ENCODE measurements around the gene GABRA6.

The GABRA6 gene

DNA sequence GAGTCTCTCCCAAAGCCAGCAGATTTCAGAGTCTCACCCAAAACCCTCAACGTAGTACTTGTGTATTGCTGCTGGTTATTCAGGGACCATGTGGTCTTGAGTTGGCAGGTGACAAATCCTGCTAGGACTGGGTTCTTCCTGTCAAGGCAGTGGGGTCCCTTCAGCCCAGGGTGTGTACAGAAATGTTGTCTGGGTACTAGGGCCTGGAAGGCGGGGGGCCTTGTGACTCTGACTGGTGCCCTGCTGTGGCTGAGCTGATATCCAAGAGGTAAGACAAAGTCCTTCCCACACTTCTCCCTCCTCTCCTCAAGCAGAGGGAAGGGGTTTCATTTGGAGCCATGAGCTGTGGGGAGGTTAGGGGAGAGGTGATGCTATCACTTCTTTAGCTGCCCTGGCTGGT is 58.8 kb downstream of the GABRA6 start:
- no peak for DNase-seq (ENCODE audit: low spot score)
- TF ChIP-seq CTCF (IDR thresholded peaks at IDR 0.05; ENCODE audit: extremely low read depth, missing control alignments): no peak

DNA sequence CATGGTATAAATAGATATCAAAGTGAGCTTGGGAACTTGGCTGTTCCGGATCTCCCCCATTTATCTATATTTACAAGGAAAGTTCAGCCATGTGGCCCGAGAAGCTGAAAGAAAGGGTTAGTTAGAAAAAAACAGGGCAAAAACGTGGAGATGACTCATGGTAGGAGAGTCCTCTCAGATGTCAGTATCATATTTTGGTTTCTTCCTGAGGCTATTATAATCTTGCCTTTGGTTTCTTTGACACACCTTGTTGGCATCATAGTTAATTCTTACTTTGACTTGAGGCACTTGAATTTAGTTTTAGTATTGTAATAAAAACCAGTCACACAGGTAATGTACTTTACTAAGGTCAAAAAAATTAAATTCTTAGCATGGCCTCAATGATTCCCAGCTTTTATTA is 59.9 kb downstream of the GABRA6 start:
- DNase-seq (ENCODE audit: low spot score): no peak

GRCh38 chr5:161751265-161751664 is 65.7 kb downstream of the GABRA6 start:
- TF ChIP-seq CTCF (IDR thresholded peaks at IDR 0.05; ENCODE audit: extremely low read depth, missing control alignments): no peak
- no peak for DNase-seq (ENCODE audit: low spot score)

More for the DNA sequence above, 59.9 kb downstream of the GABRA6 start:
- TF ChIP-seq CTCF (IDR thresholded peaks at IDR 0.05; ENCODE audit: extremely low read depth, missing control alignments): no peak
